IPS DF 4.7 (cell line): ENCODE data around the gene LRPPRC.

ENCODE experiments used
- DNase-seq: peaks from one replicate; pipeline ENCODE4 v3.0.0-alpha.2; 2013; ENCODE audit warnings: low spot score; ENCODE audit errors: extremely low read depth

LRPPRC gene

GRCh38 chr2:43872151-43872550 lies 123.6 kb downstream of the LRPPRC start:
- DNase-seq: no peak

- DNase-seq: no peak
These were observed 140.5 kb downstream of the LRPPRC start for GRCh38 chr2:43855292-43855691.

DNA sequence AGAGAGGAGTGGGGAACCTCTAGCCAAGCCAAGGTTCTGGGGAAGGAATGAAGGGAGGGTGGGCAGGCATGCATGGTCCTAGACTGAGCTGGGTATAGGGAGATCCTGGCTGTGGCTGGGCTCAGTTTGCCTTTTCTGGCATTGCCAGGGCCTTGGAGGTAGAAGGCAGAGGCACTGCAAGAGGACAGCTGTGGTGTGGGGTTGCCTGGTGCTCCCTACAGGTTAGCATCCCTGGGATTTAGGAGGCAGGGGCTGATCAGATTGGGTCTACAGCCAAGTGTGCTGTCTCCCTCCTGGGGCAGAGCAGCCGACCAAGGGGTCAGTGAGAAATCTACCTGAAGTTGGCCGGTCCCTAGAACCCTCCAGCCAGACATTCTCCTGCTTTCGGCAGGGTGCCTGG lies 141.1 kb downstream of the LRPPRC start:
- DNase-seq: no peak

DNA sequence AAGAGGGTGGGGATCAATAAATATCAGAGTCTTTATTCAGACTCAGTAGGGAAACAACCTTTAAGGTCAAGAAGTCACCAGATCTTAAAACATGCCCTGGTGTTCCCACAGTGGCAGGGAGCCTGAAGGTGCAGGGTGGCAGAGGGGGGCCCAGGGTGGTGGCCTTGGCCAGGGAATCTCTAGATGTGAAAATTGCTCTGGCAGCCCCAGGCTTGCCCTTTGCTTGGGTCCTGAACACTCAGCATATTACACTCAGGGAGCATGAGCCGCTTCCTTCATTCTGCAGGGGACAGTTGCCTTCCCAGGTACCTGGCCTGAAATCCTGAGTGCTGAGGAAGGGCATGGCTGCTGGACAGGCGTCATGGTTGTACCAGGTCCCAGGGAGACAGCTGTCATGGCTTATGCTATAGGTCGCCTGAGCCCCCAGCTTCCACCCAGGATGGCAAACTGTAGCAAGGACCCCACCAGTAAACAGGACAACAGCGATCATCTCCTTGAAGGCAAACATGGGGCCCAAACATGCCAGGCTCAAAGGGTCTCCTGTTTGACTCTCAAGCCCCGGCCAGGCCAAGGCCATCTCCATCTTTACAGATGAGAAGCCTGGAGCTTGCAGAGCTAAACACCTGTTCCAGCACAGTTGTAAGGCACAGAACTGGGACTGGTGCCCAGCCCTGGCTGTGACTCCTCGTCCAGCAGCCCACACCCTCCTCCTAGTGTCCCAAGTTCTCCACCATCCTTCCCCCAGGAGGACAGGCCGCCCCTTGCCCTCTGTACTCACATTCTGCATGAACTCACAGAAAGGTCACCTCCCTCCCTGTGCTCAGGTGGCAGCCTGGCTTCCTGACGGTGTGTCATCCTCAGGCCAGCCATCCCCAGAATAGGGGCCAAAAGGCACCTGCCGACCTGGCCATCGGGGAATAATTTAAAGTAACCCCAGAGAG lies 142.4 kb downstream of the LRPPRC start:
- DNase-seq: no peak

DNA sequence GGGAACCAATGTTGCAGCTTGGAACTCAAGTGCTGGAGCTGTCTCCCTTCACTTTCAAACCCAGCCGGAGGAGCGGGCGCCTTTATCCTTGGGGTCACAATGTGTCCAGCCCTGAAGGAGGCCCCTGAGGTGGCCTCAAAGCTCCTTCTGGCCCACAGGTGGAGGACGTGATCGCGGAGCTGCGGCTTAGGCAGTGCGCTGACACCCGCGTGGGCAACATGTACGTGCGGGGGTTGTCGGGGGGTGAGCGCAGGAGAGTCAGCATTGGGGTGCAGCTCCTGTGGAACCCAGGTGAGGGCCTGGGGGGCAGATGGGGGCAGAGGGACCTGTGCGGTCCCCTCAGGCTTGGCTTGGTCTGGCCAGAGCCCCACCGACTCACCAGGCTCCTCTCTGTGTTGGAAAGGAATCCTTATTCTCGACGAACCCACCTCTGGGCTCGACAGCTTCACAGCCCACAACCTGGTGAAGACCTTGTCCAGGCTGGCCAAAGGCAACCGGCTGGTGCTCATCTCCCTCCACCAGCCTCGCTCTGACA lies 143.5 kb downstream of the LRPPRC start:
- DNase-seq: no peak

GRCh38 chr2:43851011-43851980 lies 144.5 kb downstream of the LRPPRC start:
- no peak for DNase-seq

GRCh38 chr2:43848214-43848613 lies 147.6 kb downstream of the LRPPRC start:
- DNase-seq: no peak

GRCh38 chr2:43846140-43846793 lies 149.5 kb downstream of the LRPPRC start:
- DNase-seq: no peak

DNA sequence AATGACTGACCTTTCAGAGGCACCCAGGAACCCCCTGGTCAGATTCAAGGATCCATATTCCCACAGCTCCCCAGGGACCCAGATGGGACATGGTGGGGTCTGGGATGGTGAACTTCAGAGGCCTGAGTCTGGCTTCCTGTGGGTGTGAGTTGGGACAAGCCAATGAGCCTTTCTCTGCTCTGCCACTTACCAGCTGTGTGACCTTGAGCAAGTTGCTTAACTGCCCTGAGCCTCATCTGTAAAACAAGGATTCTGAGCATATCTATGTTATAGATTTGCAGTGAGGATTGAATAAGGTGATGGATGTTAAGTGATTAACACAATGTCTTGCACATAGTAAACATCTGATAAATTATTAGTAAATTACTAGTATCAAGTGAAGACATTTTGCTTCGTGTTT lies 150.6 kb downstream of the LRPPRC start:
- DNase-seq: no peak

GRCh38 chr2:43842866-43843226 lies 152.9 kb downstream of the LRPPRC start:
- DNase-seq: no peak

DNA sequence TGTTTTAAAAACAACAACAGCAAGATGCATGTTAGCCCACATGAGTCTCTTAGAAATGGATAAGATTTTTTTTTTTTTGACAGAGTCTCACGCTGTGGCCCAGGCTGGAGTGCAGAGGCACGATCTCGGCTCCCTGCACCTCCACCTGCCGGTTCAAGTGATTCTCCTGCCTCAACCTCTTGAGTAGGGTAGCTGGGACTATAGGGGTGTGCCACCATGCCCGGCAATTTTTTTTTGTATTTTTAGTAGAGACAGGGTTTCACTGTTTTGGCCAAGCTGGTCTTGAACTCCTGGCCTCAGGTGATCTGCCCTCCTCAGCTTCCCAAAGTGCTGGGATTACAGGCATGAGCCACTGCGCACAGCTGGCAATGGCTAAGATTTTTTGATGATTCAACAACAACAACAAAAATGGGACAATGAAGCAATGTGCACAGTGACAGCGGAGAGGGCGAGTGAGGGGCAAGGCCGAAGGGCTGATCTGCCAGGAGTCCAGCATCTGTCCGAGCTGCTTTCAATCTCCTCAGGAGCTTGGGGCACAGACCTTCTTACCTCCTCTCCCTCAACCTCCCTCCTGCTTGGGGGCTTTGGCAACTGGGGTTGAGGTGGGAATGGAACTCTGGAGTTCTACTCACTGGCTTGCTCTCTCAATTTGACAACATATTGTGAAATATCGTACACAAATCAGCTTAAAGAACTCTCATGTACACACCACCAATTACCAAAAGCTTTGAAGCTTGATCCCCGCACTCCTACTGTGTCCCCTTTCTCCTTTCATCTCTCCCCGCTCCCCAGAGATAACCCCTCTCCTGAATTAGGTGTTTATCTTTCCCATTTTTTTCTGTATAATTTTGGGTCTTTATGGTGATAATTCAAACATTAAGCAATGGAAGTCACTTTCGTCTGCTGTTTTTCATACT lies 153.6 kb downstream of the LRPPRC start:
- DNase-seq: no peak

DNA sequence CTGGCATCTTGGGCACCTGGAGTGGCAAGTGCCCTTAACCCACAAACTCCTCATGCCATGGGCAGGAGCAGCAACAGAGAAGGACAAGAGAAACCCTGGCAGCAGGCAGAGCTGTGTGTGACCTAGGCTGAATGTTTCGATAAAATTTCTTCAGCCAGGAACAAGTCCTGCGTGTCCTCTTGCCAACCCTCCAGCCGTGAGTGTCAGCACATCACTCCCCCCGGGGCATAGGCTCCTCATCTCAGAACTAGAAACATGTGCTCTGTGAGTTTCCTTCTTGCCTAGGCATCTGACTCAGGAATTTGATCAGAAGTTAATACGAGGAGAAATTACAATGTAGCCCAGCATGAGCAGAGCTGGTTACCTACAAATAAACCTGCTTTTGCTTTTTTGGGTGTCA lies 154.8 kb downstream of the LRPPRC start:
- no peak for DNase-seq

DNA sequence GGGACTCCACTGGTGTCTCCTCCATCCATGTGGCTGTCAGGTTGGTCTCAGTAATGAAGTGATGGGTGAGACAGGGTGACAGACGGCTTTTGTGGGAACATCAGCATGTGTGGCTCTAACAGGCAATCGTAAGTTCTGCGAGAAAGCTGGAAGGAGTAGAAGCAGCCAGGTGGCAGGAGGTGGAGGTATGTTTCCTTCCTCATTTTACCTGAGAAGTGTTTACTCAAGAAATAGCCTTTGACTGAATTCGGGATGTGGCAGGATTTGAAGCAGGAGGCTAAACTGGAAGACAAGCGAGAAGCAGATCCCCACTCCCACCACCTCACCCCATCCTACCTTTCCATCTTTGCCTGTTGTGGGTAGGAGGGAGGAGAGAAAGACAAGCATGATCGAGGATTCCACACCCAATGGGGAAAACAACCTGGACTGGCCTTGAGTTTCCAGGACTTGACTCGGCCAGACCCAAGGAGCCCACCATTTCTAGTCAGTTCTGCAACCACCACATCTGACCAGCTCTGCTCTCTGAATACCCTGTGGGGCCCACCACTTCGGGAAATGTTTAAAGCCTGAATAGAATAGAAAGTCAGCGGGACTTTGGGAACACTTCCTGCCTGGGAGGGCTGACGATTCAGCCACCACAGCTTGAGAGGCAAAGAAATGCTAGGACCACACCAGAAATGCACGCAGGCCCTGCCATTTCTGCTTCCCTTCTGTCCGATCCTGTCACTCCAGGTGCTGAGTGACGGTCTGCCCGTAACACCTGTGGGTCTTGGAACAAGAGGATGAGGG lies 155.8 kb downstream of the LRPPRC start:
- no peak for DNase-seq

DNA sequence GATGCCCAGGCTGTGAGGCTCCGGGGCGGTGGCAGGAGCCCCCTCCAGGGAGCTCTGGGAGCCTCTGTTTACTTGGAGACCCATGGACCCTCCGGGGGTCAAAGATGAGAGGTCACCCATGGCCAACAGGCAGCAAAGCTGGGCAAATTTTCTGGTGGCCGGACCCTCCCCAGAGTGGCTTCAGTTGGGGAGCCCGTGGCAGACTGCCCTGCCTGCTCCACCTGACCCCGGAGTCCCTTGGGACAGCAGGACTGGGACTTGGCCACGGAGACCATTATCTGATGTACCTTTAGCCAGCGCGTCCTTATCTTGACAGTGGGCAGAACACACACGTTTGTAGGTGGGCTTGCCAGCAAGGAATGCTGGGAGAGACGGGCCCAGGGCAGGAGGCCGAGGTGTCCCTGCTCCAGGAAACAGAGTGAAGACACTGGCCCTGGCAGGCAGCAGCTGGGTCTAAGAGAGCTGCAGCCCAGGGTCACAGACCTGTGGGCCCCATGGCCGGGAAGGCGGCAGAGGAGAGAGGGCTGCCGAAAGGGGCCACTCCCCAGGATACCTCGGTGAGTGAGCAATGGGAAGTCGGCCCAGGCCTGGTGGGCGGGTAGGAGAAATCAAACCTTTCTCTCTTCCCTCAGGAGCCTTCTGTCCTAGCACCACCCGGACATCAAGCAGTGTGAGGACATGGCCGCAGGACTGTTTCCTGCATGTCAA lies 157.1 kb downstream of the LRPPRC start, which contains the start of the genes ABCG5 and ABCG8:
Gene ABCG5 (minus strand): TSS at position 280 of the 708 bp plus-strand sequence. CDS start 160 bp downstream, at position 120.
Gene ABCG8 (plus strand): TSS at position 412 of the 708 bp plus-strand sequence. CDS start 83 bp downstream, at position 495.
- no peak for DNase-seq

DNA sequence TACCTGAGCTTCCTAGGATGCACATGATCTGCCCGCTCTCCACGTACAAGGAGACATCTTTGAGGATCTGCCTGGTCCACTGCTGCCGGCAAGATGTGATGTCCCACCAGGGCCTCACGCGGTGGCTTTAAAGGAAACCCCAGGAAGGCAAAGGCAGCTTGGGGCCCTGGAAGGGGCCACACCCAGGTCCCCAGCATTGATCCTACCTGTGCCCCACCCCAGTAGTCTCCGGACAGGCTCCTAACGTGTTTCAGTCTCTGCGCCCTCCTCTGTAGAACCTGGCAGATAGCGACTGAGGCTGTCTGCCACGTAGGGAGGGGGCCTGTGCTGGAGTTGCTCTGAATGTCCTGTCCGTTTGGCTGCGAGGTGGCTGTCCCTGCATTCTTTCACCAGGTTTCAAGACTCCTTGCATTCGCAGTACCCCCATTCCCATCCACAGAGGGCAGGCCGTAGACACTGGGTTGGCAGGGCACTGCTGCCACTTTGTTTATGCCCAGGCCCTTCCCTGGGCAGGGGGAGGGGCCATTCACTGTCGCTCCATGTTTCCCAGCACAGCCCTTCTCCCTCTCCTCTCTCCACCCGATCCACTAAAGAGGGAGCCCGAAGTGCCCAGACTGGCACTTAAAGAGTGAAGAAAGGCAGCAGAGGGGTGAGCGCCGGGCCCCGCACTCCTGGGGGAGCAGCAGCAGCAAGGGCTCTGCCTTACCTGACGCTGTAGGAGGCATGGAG lies 157.8 kb downstream of the LRPPRC start:
- no peak for DNase-seq

DNA sequence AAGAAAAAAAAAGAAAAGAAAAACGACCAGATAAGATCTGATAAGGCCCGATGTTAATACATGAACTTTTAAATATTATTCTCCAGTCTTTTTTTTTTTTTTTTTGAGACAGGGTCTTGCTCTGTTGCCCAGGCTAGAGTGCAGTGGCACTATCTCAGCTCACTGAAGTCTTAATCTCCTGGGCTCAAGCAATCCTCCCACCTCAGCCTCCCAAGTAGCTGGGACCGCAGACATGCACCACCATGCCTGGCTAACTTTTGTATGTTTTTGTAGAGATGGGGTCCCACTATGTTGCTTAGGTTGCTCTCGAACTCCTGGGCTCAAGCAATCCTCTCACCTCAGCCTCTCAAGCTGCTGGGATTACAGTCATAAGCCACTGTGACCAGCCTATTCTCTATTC lies 158.8 kb downstream of the LRPPRC start:
- no peak for DNase-seq
